NOMO-1 treated with dmso at 0.1 percent for 144 hours (cell line): Measurements from ENCODE around the gene SLC7A14.
"Not testable (repeated sequence)": the region's sequence is repeated elsewhere in the genome, so short reads cannot be mapped to it uniquely, and the experiment has no call there.

Experiments used
- DNase-seq: peaks from one replicate; lab custom pipeline; 2025; ENCODE audit not compliant: unreplicated experiment; lab: John Stamatoyannopoulos, UW

SLC7A14 gene

GRCh38 chr3:170594528-170594927 lies 8.7 kb upstream of the SLC7A14 start:
- no peak for DNase-seq

- no peak for DNase-seq
Observed at GRCh38 chr3:170593634-170594033, 7.8 kb upstream of the SLC7A14 start.

GRCh38 chr3:170589113-170589512 lies 3.2 kb upstream of the SLC7A14 start:
- DNase-seq, result no peak

GRCh38 chr3:170585008-170585936 lies 603 bp downstream of the SLC7A14 start:
- no peak for DNase-seq

GRCh38 chr3:170584585-170585007 lies 1.3 kb downstream of the SLC7A14 start:
- peak; percentile 21 for DNase-seq

GRCh38 chr3:170579646-170580045 lies 6.2 kb downstream of the SLC7A14 start:
- DNase-seq, result no peak

- DNase-seq, result no peak
Observed at GRCh38 chr3:170572665-170573253, 13.1 kb downstream of the SLC7A14 start.

GRCh38 chr3:170567598-170567997 lies 18.3 kb downstream of the SLC7A14 start:
- not testable (repeated sequence) for DNase-seq

GRCh38 chr3:170566413-170566812 lies 19.5 kb downstream of the SLC7A14 start:
- no peak for DNase-seq

- DNase-seq, result no peak
Observed at GRCh38 chr3:170565495-170565894, 20.4 kb downstream of the SLC7A14 start.

GRCh38 chr3:170564664-170565063 lies 21.2 kb downstream of the SLC7A14 start:
- DNase-seq, result no peak

GRCh38 chr3:170563712-170564423 lies 22.0 kb downstream of the SLC7A14 start:
- peak; percentile 8 for DNase-seq

- no peak for DNase-seq
Observed at GRCh38 chr3:170562080-170562479, 23.8 kb downstream of the SLC7A14 start.

- DNase-seq, result no peak
Observed at GRCh38 chr3:170560717-170561382, 25.0 kb downstream of the SLC7A14 start.

GRCh38 chr3:170560296-170560695 lies 25.6 kb downstream of the SLC7A14 start:
- no peak for DNase-seq

GRCh38 chr3:170558427-170558826 lies 27.4 kb downstream of the SLC7A14 start:
- no peak for DNase-seq

GRCh38 chr3:170555329-170555728 lies 30.5 kb downstream of the SLC7A14 start:
- DNase-seq, result no peak

GRCh38 chr3:170553788-170554757 lies 31.8 kb downstream of the SLC7A14 start:
- DNase-seq, result no peak

GRCh38 chr3:170551252-170551651 lies 34.6 kb downstream of the SLC7A14 start:
- no peak for DNase-seq

GRCh38 chr3:170542704-170543103 lies 43.2 kb downstream of the SLC7A14 start:
- DNase-seq, result no peak
